8988T (cell line): ENCODE data around the gene C10orf105.

Experiments used
- DNase-seq: peaks from one replicate; pipeline ENCODE4 v3.0.0; 2011

Gene C10orf105

GRCh38 chr10:71751515-71752224 is 32.1 kb upstream of the C10orf105 start:
- no peak for DNase-seq

- no peak for DNase-seq
Measured at GRCh38 chr10:71750986-71751385, 31.4 kb upstream of the C10orf105 start.

GRCh38 chr10:71750124-71750841 is 30.7 kb upstream of the C10orf105 start:
- DNase-seq: no peak

GRCh38 chr10:71749396-71749795 is 29.8 kb upstream of the C10orf105 start:
- no peak for DNase-seq

- DNase-seq: no peak
Measured at GRCh38 chr10:71748671-71749191, 29.2 kb upstream of the C10orf105 start.

GRCh38 chr10:71747551-71748523 is 28.3 kb upstream of the C10orf105 start:
- no peak for DNase-seq

GRCh38 chr10:71747039-71747531 is 27.5 kb upstream of the C10orf105 start:
- DNase-seq: no peak

- DNase-seq: no peak
Measured at GRCh38 chr10:71746344-71747037, 26.9 kb upstream of the C10orf105 start.

- no peak for DNase-seq
Measured at GRCh38 chr10:71745664-71746250, 26.2 kb upstream of the C10orf105 start.

GRCh38 chr10:71744897-71745663 is 25.5 kb upstream of the C10orf105 start:
- no peak for DNase-seq

- no peak for DNase-seq
Measured at GRCh38 chr10:71743866-71744265, 24.3 kb upstream of the C10orf105 start.

- DNase-seq: no peak
Measured at GRCh38 chr10:71743089-71743838, 23.7 kb upstream of the C10orf105 start.

- DNase-seq: no peak
Measured at GRCh38 chr10:71742301-71743088, 22.9 kb upstream of the C10orf105 start.

- no peak for DNase-seq
Measured at GRCh38 chr10:71741671-71742070, 22.1 kb upstream of the C10orf105 start.

GRCh38 chr10:71741029-71741428 is 21.5 kb upstream of the C10orf105 start:
- DNase-seq: no peak

GRCh38 chr10:71740069-71740653 is 20.6 kb upstream of the C10orf105 start:
- DNase-seq: no peak

- DNase-seq: no peak
Measured at GRCh38 chr10:71739358-71739900, 19.9 kb upstream of the C10orf105 start.

GRCh38 chr10:71737834-71738197 is 18.2 kb upstream of the C10orf105 start:
- DNase-seq: no peak
